Measurements from ENCODE around the gene VRK1.

Gene VRK1

GRCh38 chr14:96889091-96889490, 91.9 kb downstream of the VRK1 start:
- no peak for DNase-seq

DNA sequence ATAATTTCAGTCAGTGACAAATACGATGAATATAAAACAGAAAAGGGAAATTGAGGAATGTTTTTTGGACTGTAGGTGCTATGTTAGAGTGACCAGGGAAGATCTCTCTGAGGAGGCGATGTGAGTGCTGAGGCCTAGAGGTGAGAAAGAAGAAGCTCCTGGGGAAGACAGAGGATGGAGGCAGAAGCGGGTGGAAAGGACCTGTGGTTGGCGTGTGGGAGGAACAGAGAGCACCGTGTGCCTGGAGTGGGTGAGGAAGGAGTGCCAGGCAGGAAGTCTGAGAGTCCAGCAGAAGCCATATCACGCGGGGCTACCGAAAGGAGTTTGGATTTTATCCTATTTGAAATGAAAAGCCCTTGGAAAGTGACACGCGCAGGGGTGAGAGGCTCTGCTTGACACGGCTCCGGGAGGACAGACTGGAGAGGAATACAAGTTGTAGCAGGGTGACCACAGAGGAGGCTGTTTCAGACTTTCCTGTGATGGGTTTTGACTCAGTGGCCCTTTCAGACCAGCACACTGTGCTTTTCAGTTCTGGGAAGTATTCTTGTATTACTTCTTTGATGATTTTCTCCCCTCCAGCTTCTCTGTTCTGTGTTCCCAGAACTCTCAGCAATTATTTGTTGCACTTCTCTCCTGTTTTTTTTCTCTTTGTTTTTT, 96.9 kb downstream of the VRK1 start:
- no peak for DNase-seq

DNA sequence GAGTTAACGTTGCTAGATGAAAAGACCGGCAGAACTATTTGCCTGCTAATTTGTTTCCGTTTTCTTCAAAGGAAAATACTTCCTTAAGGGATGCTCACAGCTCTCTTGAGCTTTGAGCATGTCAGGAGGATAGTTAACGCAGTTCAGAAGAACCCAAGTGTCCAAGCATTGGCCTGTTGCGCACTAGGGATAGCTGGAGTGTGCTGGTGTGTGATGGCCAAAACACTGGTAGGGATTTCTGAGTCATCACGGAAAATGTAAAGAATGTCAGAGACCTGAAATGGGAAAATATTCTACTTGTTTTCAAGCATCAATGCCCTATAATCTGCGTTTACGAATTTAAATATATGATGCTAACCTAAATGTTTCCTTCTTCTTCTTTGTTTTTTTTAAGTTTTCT, 97.8 kb downstream of the VRK1 start:
- DNase-seq, result no peak

- DNase-seq, result no peak
Observed at GRCh38 chr14:96895658-96896271, 98.6 kb downstream of the VRK1 start.

DNA sequence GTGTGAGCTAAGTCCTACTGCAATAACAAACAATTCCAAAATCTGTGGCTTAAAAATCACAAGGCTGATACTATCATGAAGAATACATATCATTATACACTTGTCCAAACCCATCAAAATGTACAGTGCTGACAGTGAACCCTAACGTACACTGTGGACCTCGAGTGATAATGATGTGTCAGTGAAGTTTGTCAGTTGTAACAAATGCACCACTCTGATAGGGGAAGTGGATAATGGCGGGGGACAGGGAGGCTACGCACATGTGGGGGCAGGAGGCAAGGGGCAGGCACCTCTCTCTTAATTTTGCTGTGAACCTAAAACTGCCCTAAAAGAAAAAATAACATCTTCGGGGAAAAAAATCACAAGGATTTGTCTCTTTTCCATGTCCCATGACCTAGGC, 100.0 kb downstream of the VRK1 start:
- no peak for DNase-seq

DNA sequence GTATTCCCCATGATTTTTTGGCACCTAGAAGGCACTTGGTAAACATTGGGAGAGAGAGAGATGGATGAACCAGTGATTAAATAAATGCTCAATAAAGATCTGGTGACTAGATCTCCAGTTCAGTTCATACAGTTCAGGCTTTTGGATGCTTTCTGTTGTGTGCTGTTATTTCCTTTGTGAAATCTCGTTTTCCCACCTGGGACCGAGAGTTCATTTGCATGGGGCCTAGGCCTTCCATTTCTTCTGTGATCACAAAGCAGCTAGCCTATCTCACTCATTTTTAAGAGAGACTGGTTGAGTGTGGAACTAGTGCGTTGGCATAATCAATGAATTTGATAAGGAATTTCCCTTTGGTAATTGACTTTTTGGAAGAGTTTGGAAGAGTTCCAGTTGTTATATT, 104.0 kb downstream of the VRK1 start:
- no peak for DNase-seq

GRCh38 chr14:96902004-96902403, 104.8 kb downstream of the VRK1 start:
- DNase-seq, result no peak

- no peak for DNase-seq
Observed at GRCh38 chr14:96903444-96904023, 106.4 kb downstream of the VRK1 start.

- no peak for DNase-seq
Observed at GRCh38 chr14:96904201-96904600, 107.0 kb downstream of the VRK1 start.

DNA sequence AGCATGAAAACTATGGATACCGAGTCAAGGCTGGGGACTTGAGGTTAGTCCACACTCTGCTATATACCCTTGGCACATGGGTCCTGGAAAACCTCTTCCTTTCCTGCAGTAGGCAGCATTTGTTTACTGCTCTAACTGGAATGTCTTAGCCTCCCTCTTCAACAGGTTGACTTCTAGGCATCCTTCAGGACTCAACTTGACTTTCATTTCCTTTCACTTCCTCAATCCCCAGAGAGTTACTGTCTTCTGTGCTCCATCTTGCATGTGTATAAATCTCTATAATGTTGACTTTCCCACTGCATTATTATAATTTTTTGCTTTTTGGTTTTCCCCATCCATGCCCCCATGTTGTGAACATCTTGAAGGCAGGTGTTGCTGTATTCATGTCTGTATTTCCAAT, 107.9 kb downstream of the VRK1 start:
- DNase-seq, result no peak

DNA sequence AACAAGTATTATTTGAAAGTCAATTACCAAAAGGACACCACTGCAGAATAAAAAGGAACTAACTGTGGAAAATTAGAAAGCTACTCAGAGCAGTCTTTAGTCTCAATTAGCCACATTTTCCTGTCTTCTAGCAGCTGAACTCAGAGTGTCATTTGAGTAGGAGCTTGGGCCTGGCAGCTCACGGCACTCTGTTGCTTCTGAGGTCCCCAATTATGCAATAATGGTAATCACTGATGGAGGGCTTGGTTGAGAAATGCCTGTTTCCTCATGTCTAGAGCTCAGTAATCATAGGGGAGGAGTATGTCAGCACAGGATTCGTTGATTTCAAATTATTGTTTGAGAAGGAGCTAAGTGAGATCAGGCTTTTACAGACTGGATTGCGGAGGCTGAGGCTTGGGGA, 108.6 kb downstream of the VRK1 start:
- no peak for DNase-seq

- DNase-seq, result no peak
Observed at GRCh38 chr14:96906434-96906833, 109.3 kb downstream of the VRK1 start.

GRCh38 chr14:96909841-96910364, 112.7 kb downstream of the VRK1 start:
- no peak for DNase-seq

DNA sequence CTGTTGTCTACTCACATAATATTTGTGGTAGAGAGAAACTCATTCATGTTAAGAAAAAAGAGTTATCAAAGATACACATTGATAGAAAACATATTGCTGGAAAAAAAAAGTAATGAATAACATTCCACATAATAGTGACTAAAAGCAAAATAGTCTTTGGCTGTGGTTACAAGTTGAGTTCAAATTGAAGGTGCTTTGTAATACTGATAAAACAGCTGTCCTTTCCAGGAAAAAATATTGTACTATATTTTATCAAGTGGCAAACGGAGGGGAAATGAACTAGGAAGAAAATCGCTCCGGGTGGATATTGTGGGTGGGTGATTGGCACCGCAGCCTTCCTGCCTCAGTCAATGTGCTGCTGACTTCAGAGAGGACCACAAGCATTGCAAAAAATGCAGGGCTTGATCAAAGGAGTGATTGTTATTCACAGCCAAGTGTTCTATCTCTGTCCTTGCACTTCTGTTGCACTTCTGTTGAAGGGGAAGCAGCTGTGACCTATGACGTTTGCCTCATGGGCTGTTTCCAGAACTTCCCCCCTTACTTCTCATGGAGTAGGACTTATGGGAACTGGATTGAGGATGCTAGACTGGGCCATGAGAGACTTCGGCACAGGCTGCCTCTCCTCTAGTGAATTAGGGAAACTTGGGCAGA, 114.4 kb downstream of the VRK1 start:
- no peak for DNase-seq

- DNase-seq, result no peak
Observed at GRCh38 chr14:96914571-96915128, 117.5 kb downstream of the VRK1 start.

- DNase-seq, result no peak
Observed at GRCh38 chr14:96915478-96915877, 118.3 kb downstream of the VRK1 start.

- DNase-seq, result no peak
Observed at GRCh38 chr14:96916751-96917150, 119.6 kb downstream of the VRK1 start.

- DNase-seq, result no peak
Observed at GRCh38 chr14:96917442-96917963, 120.3 kb downstream of the VRK1 start.

DNA sequence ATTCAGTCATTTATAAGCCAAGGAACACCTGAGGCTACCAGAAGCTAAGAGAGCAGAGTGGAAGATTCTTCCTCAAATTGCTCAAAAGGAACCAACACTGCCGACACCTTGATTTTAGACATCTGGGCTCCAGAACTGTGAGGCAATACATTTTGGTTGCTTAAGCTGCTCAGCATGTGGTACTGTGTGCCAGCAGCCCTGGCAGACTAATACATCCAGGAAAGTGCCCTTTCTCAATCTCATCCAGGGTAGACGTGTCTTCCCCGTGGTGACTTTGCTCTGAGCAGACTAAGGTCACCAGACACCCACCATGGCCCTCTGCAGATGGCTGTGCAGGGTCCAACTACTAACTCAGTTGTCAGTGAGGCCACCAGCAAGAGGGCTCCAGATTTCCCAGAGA, 122.8 kb downstream of the VRK1 start:
- no peak for DNase-seq

DNA sequence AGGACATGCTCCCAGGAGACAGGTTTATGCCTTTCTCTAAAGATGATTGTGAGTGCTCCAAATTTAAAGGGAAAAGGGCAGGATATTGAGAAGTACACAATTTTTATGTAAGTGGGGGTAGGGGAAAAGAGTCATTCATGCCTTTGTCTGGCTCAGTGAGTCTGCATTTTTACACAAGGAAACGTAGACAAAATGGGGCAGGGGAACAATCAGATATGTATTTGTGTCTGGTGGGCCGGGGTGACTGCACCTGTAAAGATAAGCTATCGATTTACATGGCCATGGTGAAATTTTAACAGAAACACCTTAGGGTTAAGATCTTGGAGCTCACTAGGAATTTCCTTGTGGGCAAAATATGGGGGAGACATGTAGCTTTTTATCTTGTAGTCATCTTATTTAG, 123.6 kb downstream of the VRK1 start:
- DNase-seq, result no peak

DNA sequence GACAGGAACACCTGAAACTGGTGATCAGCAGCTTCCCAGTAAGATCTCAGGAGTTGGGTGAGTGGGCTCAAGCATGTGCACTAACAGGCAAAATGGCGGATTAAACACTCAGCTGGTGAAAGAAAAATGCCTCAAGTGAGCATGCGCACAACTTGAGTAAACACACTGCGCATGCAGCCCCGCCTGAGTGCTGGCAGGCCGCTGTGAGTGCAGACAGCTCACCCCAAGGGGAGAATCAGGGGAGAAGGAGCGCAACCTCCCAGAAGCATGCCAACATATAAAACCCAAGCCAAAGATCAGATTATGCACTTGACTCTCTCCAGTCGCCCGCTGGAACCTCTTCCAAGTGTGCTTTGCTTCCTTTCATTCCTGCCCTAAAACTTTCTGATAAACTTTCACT, 125.8 kb downstream of the VRK1 start:
- DNase-seq, result no peak

DNA sequence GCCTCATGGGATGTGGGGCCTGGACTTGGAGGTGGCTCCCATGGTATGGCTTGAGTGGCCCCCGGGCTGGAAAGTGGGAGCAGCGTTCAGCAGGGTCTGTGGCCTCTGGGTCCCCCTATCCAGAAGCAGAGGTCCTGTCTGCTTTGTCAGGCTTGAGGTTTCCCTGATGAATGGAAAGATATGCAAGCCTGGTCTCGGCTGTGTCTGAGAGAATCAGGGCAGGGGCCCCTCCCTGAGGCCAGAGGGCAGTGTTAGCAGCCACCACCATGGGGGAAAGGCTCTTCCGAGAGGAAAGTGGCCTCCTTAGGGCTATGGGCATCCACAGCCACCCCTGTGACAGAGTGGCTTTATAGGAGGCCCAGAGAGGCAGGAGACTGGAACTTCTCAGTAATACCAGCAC, 128.2 kb downstream of the VRK1 start:
- no peak for DNase-seq

GRCh38 chr14:96926001-96926400, 128.8 kb downstream of the VRK1 start:
- DNase-seq, result no peak
